Thyroid gland (tissue), 4 donors: ENCODE results near the gene OR52D1. TPM values are rescaled to one million over a fixed set of nuclear protein-coding genes. Genes with fewer than 3 reads are reported as not detected.

Source experiments
- DNase-seq, 2 donors: peaks; one replicate each; pipeline ENCODE4 v3.0.0-alpha.2; 2019
- H3K27ac ChIP-seq, 3 donors: fragments of 200-600 bp; sonication (generic); 1 replicate in 2 of 3; 2 replicates in 1 of 3; pipeline ENCODE4 v1.5.1; 2016 to 2019; ENCODE audit warnings: mild to moderate bottlenecking in 1 of 3, moderate library complexity in 1 of 3
- H3K27me3 ChIP-seq: fragments of 200-600 bp; sonication (generic); one replicate; pipeline ENCODE4 v1.5.1; 2019
- H3K36me3 ChIP-seq, 2 donors: fragments of 200-600 bp; sonication (generic); one replicate each; pipeline ENCODE4 v1.5.1; 2016 to 2019
- H3K4me1 ChIP-seq, 2 donors: fragments of 200-600 bp; sonication (generic); one replicate each; pipeline ENCODE4 v1.5.1; 2017 to 2019
- H3K4me3 ChIP-seq, 3 donors: fragments of 200-600 bp; sonication (generic); replicated peaks in 1 of 3; 1 replicate in 2 of 3; 2 replicates in 1 of 3; pipeline ENCODE4 v1.5.1; 2016; ENCODE audit warnings: mild to moderate bottlenecking in 1 of 3
- H3K9me3 ChIP-seq: fragments of 200-600 bp; sonication (generic); one replicate; pipeline ENCODE4 v1.5.1; 2017
- POLR2A ChIP-seq, 2 donors: fragments of 450-650 bp; IDR thresholded peaks; one replicate each; pipeline ENCODE4 v1.6.1; 2017; ENCODE audit warnings: antibody characterized with exemption in 2 of 2, mild to moderate bottlenecking in 2 of 2, moderate library complexity in 1 of 2
- WGBS, 2 donors: methylation state at CpG; one replicate each; pipeline ENCODE4 v1.1.5; 2017; 5-methylcytosine and 5-hydroxymethylcytosine counted together
- intact Hi-C: fragments of 100-400 bp; cut with DNase I; formaldehyde crosslinking; loops from one replicate; pipeline ENCODE4 v1.15.1; 2023
- total RNA-seq, 4 donors: library from RNA; depleted of rRNA; stranded (reverse); fragments of >200 nt; gene quantifications; one replicate each; pipeline ENCODE4 v1.2.3, GENCODE V29; 2016
- TF ChIP-seq, protein P1 (sequence below), 6 experiments: fragments of 200-600 bp in 3 of 6; fragments of 450-650 bp in 3 of 6; sonication (generic) in 3 of 6; IDR thresholded peaks; one replicate each; pipeline ENCODE4 v1.5.1; 2016 to 2019; ENCODE audit warnings: antibody characterized with exemption in 6 of 6, mild to moderate bottlenecking in 2 of 6, inconsistent platforms in 1 of 6, moderate library complexity in 1 of 6

OR52D1 gene
- not detected for total RNA-seq

DNA sequence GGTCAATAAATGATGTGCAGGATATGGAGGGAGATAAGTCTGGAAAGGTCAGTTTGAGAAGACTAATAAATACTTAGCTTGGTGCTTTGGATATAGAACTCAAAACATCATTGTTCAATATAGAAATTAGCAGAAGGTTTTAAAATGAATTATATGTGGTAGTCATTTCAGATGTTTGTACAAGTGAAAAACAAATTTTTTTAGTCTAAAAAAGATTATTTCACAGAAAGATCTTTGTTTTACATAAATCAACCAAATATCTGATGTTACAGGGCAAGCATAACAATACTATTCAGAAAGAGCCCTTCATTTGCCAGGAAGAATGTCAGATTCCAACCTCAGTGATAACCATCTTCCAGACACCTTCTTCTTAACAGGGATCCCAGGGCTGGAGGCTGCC is at the start of gene OR52D1:
TSS of gene OR52D1 (plus strand) at position 301 of the 400 bp plus-strand sequence. CDS start at position 323, 22 bp downstream.
- no peak within 1 kb of the TSS for H3K4me3 ChIP-seq
- no peak within 1 kb of the TSS for H3K27ac ChIP-seq
- no peaks in the 10 kb centered on the region for H3K4me1 ChIP-seq
- H3K36me3 ChIP-seq, result no peaks in the 10 kb centered on the region
- H3K27me3 ChIP-seq, result no peaks in the 10 kb centered on the region
- DNase-seq, result no peak
- no peaks in the 10 kb centered on the region for H3K9me3 ChIP-seq
- TF ChIP-seq POLR2A (IDR thresholded peaks at IDR 0.05), result no peak
- TF ChIP-seq, protein P1, sequence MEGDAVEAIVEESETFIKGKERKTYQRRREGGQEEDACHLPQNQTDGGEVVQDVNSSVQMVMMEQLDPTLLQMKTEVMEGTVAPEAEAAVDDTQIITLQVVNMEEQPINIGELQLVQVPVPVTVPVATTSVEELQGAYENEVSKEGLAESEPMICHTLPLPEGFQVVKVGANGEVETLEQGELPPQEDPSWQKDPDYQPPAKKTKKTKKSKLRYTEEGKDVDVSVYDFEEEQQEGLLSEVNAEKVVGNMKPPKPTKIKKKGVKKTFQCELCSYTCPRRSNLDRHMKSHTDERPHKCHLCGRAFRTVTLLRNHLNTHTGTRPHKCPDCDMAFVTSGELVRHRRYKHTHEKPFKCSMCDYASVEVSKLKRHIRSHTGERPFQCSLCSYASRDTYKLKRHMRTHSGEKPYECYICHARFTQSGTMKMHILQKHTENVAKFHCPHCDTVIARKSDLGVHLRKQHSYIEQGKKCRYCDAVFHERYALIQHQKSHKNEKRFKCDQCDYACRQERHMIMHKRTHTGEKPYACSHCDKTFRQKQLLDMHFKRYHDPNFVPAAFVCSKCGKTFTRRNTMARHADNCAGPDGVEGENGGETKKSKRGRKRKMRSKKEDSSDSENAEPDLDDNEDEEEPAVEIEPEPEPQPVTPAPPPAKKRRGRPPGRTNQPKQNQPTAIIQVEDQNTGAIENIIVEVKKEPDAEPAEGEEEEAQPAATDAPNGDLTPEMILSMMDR (IDR thresholded peaks at IDR 0.05), result no peak
- intact Hi-C loops, result no loop called here

DNA sequence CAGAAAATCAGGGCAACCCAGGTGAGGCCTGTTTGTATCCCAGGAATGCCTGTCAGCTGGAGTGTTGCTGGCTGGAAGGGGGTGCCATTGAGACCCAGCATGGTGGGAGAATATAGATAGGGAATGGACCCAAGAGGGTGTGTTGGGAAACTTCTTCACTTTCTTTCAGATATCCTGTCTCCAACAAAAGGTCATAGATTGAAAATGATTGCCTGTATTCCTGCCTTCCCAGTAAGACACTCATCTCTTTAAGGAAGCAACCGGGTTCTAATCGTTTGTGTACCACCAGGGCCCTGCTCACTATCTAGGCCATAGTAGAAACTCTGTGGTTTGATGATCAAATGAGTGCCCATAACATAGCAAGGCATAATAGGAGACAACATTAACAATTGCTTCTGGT is 47.1 kb upstream of the OR52D1 start, which contains the start of gene OR51I1:
TSS of gene OR51I1 (minus strand) at position 101 of the 400 bp plus-strand sequence. CDS start at position 101, 0 bp downstream.
- Histone ChIP-seq H3K4me3 (no peak within 1 kb of the TSS), H3K27me3 (no peaks in the 10 kb centered on the region), H3K4me1 (no peaks in the 10 kb centered on the region), H3K9me3 (no peaks in the 10 kb centered on the region), H3K27ac (no peak within 1 kb of the TSS), H3K36me3 (no peaks in the 10 kb centered on the region)
- 29 to 45% methylated on average over 2 of the region's 2 CpGs for WGBS, 2 donors
- no peak for DNase-seq
- TF ChIP-seq POLR2A (IDR thresholded peaks at IDR 0.05), result no peak
- intact Hi-C loops, result no loop called here

DNA sequence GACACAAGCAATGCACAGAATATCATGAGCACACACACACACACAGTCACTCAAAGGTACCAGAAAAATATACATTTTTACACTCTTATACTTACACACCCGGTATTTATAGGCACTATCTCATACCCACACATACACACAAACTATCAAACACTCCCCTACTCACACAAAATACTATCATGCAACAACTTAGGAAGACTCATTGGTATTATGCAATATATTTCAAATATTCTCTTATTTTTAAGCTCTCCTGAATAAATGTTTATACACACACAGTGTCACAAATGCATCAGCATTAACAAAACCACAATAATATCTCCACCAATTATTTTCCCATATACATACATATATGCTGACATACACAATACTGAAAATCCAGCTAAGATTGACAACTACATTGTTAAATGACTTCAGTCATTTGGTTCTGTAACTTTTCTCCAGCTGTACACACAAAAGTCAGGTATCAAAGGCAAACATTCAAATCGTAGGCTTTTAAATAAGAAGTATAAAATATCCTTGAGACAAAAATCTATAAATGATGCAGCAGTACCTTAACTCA is 44.6 kb upstream of the OR52D1 start:
- TF ChIP-seq, protein P1 (IDR thresholded peaks at IDR 0.05), result no peak
- no peak for TF ChIP-seq POLR2A (IDR thresholded peaks at IDR 0.05)
- H3K9me3 ChIP-seq, result no peaks in the 10 kb centered on the region
- H3K4me1 ChIP-seq, result no peaks in the 10 kb centered on the region
- no peaks in the 10 kb centered on the region for H3K27me3 ChIP-seq
- WGBS, 2 donors, result 37 to 73% methylated on average over 2 of the region's 2 CpGs
- no peak overlapping the region for H3K27ac ChIP-seq
- no peaks in the 10 kb centered on the region for H3K36me3 ChIP-seq
- DNase-seq, result no peak
- no peak overlapping the region for H3K4me3 ChIP-seq
- intact Hi-C loops, result no loop called here

DNA sequence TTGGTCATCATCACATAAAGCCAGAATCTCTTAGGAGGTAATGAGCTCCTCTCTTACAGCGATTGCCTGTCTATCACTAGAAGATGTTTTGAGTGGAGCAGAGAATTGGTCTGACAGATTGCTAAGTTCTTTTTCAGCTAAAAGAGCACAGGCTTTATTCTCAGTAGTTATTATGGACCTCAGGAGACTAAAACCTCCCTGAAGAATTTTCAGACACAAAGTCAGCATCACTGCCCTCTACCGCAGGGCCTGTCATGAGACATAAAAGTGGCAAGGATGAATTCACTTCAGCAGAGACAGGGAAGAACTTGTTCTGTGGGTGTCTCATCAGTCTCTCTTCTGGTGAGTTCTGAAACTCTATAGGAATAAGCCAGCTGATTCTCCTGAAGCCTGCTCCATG is 39.5 kb upstream of the OR52D1 start, which contains the start of gene OR51I2:
TSS of gene OR51I2 (plus strand) at position 301 of the 400 bp plus-strand sequence. CDS start 4,166 bp downstream, outside the sequence.
- H3K36me3 ChIP-seq, result no peaks in the 10 kb centered on the region
- DNase-seq, result no peak
- H3K27ac ChIP-seq, result no peak within 1 kb of the TSS
- H3K4me3 ChIP-seq, result no peak within 1 kb of the TSS
- no peaks in the 10 kb centered on the region for H3K27me3 ChIP-seq
- no peaks in the 10 kb centered on the region for H3K4me1 ChIP-seq
- TF ChIP-seq, protein P1 (IDR thresholded peaks at IDR 0.05), result no peak
- TF ChIP-seq POLR2A (IDR thresholded peaks at IDR 0.05), result no peak
- WGBS, 2 donors, result 85 to 89% methylated on average over 2 of the region's 2 CpGs
- no peaks in the 10 kb centered on the region for H3K9me3 ChIP-seq
- intact Hi-C loops, result no loop called here

DNA sequence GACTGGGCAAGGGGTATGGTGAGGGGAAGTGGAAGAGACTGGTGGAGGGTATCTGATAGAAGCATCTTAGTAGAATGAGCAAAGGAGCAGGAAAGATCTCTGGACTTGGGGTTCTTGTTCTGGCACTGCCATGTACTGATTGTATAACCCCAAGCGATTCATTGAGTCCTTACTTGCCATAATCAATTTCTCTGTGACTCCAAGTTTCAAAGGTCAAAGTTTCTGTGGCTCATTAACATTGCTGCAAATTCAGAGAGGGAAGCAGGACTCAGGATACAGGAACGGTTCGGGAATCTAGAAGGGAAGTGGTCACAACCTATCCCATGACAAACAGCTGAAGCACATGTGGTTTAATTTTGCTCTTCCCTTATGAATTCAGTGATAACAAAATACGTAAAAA is 39.1 kb upstream of the OR52D1 start:
- no peaks in the 10 kb centered on the region for H3K27me3 ChIP-seq
- no peaks in the 10 kb centered on the region for H3K4me1 ChIP-seq
- TF ChIP-seq, protein P1 (IDR thresholded peaks at IDR 0.05), result no peak
- no peak for TF ChIP-seq POLR2A (IDR thresholded peaks at IDR 0.05)
- H3K27ac ChIP-seq, result no peak overlapping the region
- WGBS, 2 donors, result 86 to 88% methylated on average over 4 of the region's 4 CpGs
- no peak for DNase-seq
- no peaks in the 10 kb centered on the region for H3K36me3 ChIP-seq
- no peak overlapping the region for H3K4me3 ChIP-seq
- no peaks in the 10 kb centered on the region for H3K9me3 ChIP-seq
- intact Hi-C loops, result no loop called here
